SK-N-SH (cell line): ENCODE measurements around the gene CSTPP1. TPM values are rescaled to one million over a fixed set of nuclear protein-coding genes. Genes with fewer than 3 reads are reported as not detected.

Experiments
- CHD2 ChIP-seq: fragments of 150-350 bp; IDR thresholded peaks from 2 replicates; pipeline ENCODE4 v1.6.1; 2018; ENCODE audit warnings: low read length; ENCODE audit not compliant: partially characterized antibody
- ELF1 ChIP-seq: IDR thresholded peaks from 2 replicates; pipeline ENCODE4 v1.4.0; 2012
- EP300 ChIP-seq, 2 experiments: IDR thresholded peaks; 2 replicates each; pipeline versions ENCODE4 v1.4.0 to v1.6.1; 2012; ENCODE audit warnings: borderline replicate concordance in 1 of 2, low read depth in 1 of 2, low read length in 1 of 2
- RAD21 ChIP-seq: IDR thresholded peaks from 2 replicates; pipeline ENCODE4 v1.6.1; 2012; ENCODE audit warnings: mild to moderate bottlenecking, low read length
- REST ChIP-seq: IDR thresholded peaks from 2 replicates; pipeline ENCODE4 v1.6.1; 2012; ENCODE audit warnings: mild to moderate bottlenecking, low read depth, low read length, moderate library complexity
- RXRA ChIP-seq: IDR thresholded peaks from 2 replicates; pipeline ENCODE4 v1.4.0; 2012; ENCODE audit warnings: low read depth, mild to moderate bottlenecking, borderline replicate concordance
- SMC3 ChIP-seq: IDR thresholded peaks from 2 replicates; pipeline ENCODE4 v1.6.1; 2012; ENCODE audit warnings: low read depth, low read length, improper control_type of control experiment
- YY1 ChIP-seq: IDR thresholded peaks from 2 replicates; pipeline ENCODE4 v1.4.0; 2012; ENCODE audit warnings: low read depth, mild to moderate bottlenecking
- ZBTB33 ChIP-seq: IDR thresholded peaks from 2 replicates; pipeline ENCODE4 v1.4.0; 2012; ENCODE audit warnings: low read depth, borderline replicate concordance
- polyA plus RNA-seq, 3 experiments: library from polyadenylated mRNA; depleted of rRNA; stranded (reverse); fragments of >200 nt; gene quantifications; 2 replicates each; pipeline ENCODE4 v1.2.3, GENCODE V29; 2012
- TF ChIP-seq, protein P1 (sequence below): fragments of 150-350 bp; IDR thresholded peaks from 2 replicates; pipeline ENCODE4 v1.6.1; 2017; ENCODE audit warnings: antibody characterized with exemption, low read length, low read depth, borderline replicate concordance
- TF ChIP-seq, protein P2 (sequence below): fragments of 200-600 bp; sonication (generic); IDR thresholded peaks from 2 replicates; pipeline ENCODE4 v1.6.1; 2017; ENCODE audit warnings: antibody characterized with exemption, mild to moderate bottlenecking, moderate library complexity

CSTPP1 gene
- polyA plus RNA-seq, 1 of the 3 experiments (the other 2 are of a cell fraction): 85.7 TPM

DNA sequence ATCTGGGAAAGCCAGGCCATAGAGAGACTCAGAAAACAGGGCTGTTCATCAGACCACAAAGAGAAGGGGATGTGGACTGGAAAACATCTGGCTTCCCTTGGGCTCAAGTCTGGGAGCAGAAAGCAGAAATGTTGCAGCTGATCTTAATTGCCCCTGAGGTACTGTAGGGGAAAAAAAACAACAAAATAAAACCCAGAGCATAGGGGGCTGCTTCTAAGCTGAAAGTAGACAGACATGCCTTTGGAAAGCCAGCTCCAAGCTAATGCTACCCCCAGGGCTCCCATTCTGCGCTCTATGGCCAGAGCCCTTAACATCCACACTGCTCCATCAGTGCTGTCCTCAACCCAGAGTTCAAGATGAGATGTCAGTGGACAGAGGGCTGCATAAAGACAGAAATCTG is 251.7 kb downstream of the CSTPP1 start (continued):
- TF ChIP-seq REST: no peak
- TF ChIP-seq, protein P1, sequence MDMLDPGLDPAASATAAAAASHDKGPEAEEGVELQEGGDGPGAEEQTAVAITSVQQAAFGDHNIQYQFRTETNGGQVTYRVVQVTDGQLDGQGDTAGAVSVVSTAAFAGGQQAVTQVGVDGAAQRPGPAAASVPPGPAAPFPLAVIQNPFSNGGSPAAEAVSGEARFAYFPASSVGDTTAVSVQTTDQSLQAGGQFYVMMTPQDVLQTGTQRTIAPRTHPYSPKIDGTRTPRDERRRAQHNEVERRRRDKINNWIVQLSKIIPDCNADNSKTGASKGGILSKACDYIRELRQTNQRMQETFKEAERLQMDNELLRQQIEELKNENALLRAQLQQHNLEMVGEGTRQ: no peak
- peak; percentile 83 for TF ChIP-seq CHD2
- TF ChIP-seq, protein P2, sequence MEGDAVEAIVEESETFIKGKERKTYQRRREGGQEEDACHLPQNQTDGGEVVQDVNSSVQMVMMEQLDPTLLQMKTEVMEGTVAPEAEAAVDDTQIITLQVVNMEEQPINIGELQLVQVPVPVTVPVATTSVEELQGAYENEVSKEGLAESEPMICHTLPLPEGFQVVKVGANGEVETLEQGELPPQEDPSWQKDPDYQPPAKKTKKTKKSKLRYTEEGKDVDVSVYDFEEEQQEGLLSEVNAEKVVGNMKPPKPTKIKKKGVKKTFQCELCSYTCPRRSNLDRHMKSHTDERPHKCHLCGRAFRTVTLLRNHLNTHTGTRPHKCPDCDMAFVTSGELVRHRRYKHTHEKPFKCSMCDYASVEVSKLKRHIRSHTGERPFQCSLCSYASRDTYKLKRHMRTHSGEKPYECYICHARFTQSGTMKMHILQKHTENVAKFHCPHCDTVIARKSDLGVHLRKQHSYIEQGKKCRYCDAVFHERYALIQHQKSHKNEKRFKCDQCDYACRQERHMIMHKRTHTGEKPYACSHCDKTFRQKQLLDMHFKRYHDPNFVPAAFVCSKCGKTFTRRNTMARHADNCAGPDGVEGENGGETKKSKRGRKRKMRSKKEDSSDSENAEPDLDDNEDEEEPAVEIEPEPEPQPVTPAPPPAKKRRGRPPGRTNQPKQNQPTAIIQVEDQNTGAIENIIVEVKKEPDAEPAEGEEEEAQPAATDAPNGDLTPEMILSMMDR: no peak
- TF ChIP-seq ELF1: no peak
- TF ChIP-seq ZBTB33: no peak
- TF ChIP-seq RXRA: no peak
- TF ChIP-seq SMC3: no peak; the same call in 1 of the 2 replicates
- TF ChIP-seq EP300 (IDR thresholded peaks at IDR 0.05; ENCODE audit: borderline replicate concordance in 1 of 2, low read depth in 1 of 2, low read length in 1 of 2): peak in 1 of 2 experiments; percentile 91; a peak in 2 of 4 replicates
- peak; percentile 10; the same call in 1 of the 2 replicates for TF ChIP-seq RAD21
- no peak for TF ChIP-seq YY1
